IMR-90 (cell line): ENCODE data around the gene CHI3L1. TPM values are rescaled to one million over a fixed set of nuclear protein-coding genes. Genes with fewer than 3 reads are reported as not detected.
A peak's percentile ranks its signal among the peaks of the same experiment; 100 is the strongest.

ENCODE experiments used
- ATAC-seq: fragments of 200-7000 bp; cut with Tn5 transposase; 2 replicates; pipeline ENCODE4 v1.9.1; 2020; ENCODE audit warnings: low read depth, mild to moderate bottlenecking, moderate library complexity
- BruUV-seq: library from RNA; stranded (reverse); fragments of 400-500 nt; replicated peaks from 2 replicates; lab custom pipeline; 2021; lab: Mats Ljungman, UMichigan
- CTCF ChIA-PET: fragments of 300-600 bp; formaldehyde crosslinking; extraction: SDS; loops from one replicate; lab custom pipeline; 2021; ENCODE audit warnings: antibody characterized with exemption; lab: Yijun Ruan, JAX
- POLR2A ChIA-PET: fragments of 300-600 bp; sonication (Branson Sonifier 250); formaldehyde crosslinking; loops from one replicate; lab custom pipeline; 2022; ENCODE audit warnings: antibody characterized with exemption; ENCODE audit not compliant: unreplicated experiment; lab: Charles Lee
- DNase-seq: peaks from one replicate; pipeline ENCODE4 v3.0.0; 2013
- H2AFZ ChIP-seq: replicated peaks from 2 replicates; pipeline ENCODE3; 2013; ENCODE audit warnings: low read length, mild to moderate bottlenecking; ENCODE audit not compliant: poor library complexity
- H2AK5ac ChIP-seq: 2 replicates; pipeline ENCODE4 v1.6.1; 2013; ENCODE audit warnings: low read depth, low read length, inconsistent platforms
- H2AK9ac ChIP-seq: replicated peaks from 2 replicates; pipeline ENCODE3; 2013; ENCODE audit warnings: mild to moderate bottlenecking, low read depth, low read length, moderate library complexity; ENCODE audit not compliant: poor library complexity
- H2BK120ac ChIP-seq: 2 replicates; pipeline ENCODE4 v1.6.1; 2013; ENCODE audit warnings: low read depth, low read length, inconsistent platforms
- H2BK15ac ChIP-seq: 3 replicates; pipeline ENCODE4 v1.6.1; 2013; ENCODE audit warnings: low read depth, low read length, inconsistent platforms
- H2BK20ac ChIP-seq: 2 replicates; pipeline ENCODE4 v1.6.1; 2013; ENCODE audit warnings: low read depth, mild to moderate bottlenecking, inconsistent platforms, low read length, moderate library complexity
- H2BK5ac ChIP-seq: 2 replicates; pipeline ENCODE4 v1.6.1; 2013; ENCODE audit warnings: mild to moderate bottlenecking, low read depth, low read length, inconsistent platforms; ENCODE audit not compliant: poor library complexity, severe bottlenecking
- H3K14ac ChIP-seq: replicated peaks from 2 replicates; pipeline ENCODE4 v1.6.1; 2013; ENCODE audit warnings: low read depth, low read length, inconsistent platforms
- H3K18ac ChIP-seq: 2 replicates; pipeline ENCODE4 v1.6.1; 2013; ENCODE audit warnings: low read depth, low read length, control low read depth
- H3K23ac ChIP-seq: 2 replicates; pipeline ENCODE4 v1.6.1; 2013; ENCODE audit warnings: low read depth, low read length, inconsistent platforms
- H3K27ac ChIP-seq: 2 replicates; pipeline ENCODE4 v1.5.1; 2013; ENCODE audit warnings: mild to moderate bottlenecking, control low read depth, low read length; ENCODE audit not compliant: insufficient read depth
- H3K27me3 ChIP-seq: 2 replicates; pipeline ENCODE4 v1.6.1; 2013; ENCODE audit warnings: low read length; ENCODE audit not compliant: control insufficient read depth, insufficient read depth
- H3K36me3 ChIP-seq: 2 replicates; pipeline ENCODE4 v1.6.1; 2013; ENCODE audit warnings: low read length, mixed read lengths; ENCODE audit not compliant: control insufficient read depth, insufficient read depth
- H3K4ac ChIP-seq: 2 replicates; pipeline ENCODE4 v1.6.1; 2013; ENCODE audit warnings: low read depth, low read length, inconsistent platforms
- H3K4me1 ChIP-seq: 2 replicates; pipeline ENCODE4 v1.6.1; 2013; ENCODE audit warnings: low read length, mixed read lengths; ENCODE audit not compliant: control insufficient read depth, insufficient read depth
- H3K4me2 ChIP-seq: 2 replicates; pipeline ENCODE4 v1.6.1; 2013; ENCODE audit warnings: low read depth, mild to moderate bottlenecking, control low read depth, low read length, moderate library complexity
- H3K4me3 ChIP-seq: 2 replicates; pipeline ENCODE4 v1.5.1; 2013; ENCODE audit warnings: low read depth, mild to moderate bottlenecking, control low read depth, low read length, moderate library complexity; ENCODE audit not compliant: insufficient read depth
- H3K56ac ChIP-seq: 2 replicates; pipeline ENCODE4 v1.6.1; 2013; ENCODE audit warnings: low read length, inconsistent platforms; ENCODE audit not compliant: insufficient read depth; ENCODE audit errors: extremely low read depth
- H3K79me1 ChIP-seq, 2 experiments: 2 replicates each; pipeline ENCODE4 v1.6.1; 2013; ENCODE audit warnings: low read length in 2 of 2, inconsistent platforms in 1 of 2, low read depth in 1 of 2
- H3K9ac ChIP-seq: 2 replicates; pipeline ENCODE4 v1.6.1; 2013; ENCODE audit warnings: low read depth, low read length, control low read depth
- H3K9me1 ChIP-seq: 2 replicates; pipeline ENCODE4 v1.6.1; 2013; ENCODE audit warnings: low read length, inconsistent platforms; ENCODE audit not compliant: insufficient read depth
- H3K9me3 ChIP-seq: 2 replicates; pipeline ENCODE4 v1.6.1; 2013; ENCODE audit warnings: low read length; ENCODE audit not compliant: control insufficient read depth, insufficient read depth
- H4K20me1 ChIP-seq: 2 replicates; pipeline ENCODE4 v1.6.1; 2013; ENCODE audit warnings: low read length, inconsistent platforms; ENCODE audit not compliant: insufficient read depth
- H4K5ac ChIP-seq: 2 replicates; pipeline ENCODE4 v1.6.1; 2013; ENCODE audit warnings: mild to moderate bottlenecking, low read depth, low read length, control low read depth
- H4K8ac ChIP-seq, 2 experiments: 2 replicates each; pipeline ENCODE4 v1.6.1; 2013; ENCODE audit warnings: low read depth in 2 of 2, low read length in 2 of 2, control low read depth in 1 of 2, inconsistent platforms in 1 of 2
- H4K91ac ChIP-seq: 2 replicates; pipeline ENCODE4 v1.6.1; 2013; ENCODE audit warnings: low read depth, low read length, inconsistent platforms; ENCODE audit not compliant: insufficient read depth
- NFE2L2 ChIP-seq: fragments of 150-350 bp; IDR thresholded peaks from 2 replicates; pipeline ENCODE4 v1.6.1; 2016; ENCODE audit warnings: low read depth, mild to moderate bottlenecking, low read length
- RFX5 ChIP-seq: IDR thresholded peaks from 2 replicates; pipeline ENCODE4 v1.8.0; 2012; ENCODE audit warnings: low read depth, mild to moderate bottlenecking, low read length, moderate library complexity
- WGBS, 2 experiments: methylation state at CpG; one replicate each; pipeline versions ENCODE4 v1.1.5 to v1.1.7; 2013; ENCODE audit warnings: missing lambda C conversion rate in 2 of 2; ENCODE audit not compliant: insufficient read length in 1 of 2; ENCODE audit errors: extremely low coverage in 2 of 2; 5-methylcytosine and 5-hydroxymethylcytosine counted together
- dilution Hi-C: fragments of 300-500 bp; cut with HindIII; formaldehyde crosslinking; loops from one replicate; pipeline ENCODE4 v1.14.3; 2018; ENCODE audit warnings: low sequenced_read_pairs; ENCODE audit not compliant: unreplicated experiment
- in situ Hi-C: fragments of 300-500 bp; cut with MboI; formaldehyde crosslinking; loops from 3 replicates; pipeline ENCODE4 v1.14.3; 2019; ENCODE audit warnings: low sequenced_read_pairs, inconsistent platforms, mixed read lengths
- intact Hi-C: fragments of 100-400 bp; cut with micrococcal nuclease; formaldehyde crosslinking; loops from 2 replicates; pipeline ENCODE4 v1.10.0; 2022
- polyA plus RNA-seq, 3 experiments: library from polyadenylated mRNA; depleted of rRNA; stranded (reverse); fragments of >200 nt; gene quantifications; 2 replicates each; pipeline ENCODE4 v1.2.3, GENCODE V29; 2012; ENCODE audit warnings: low replicate concordance in 1 of 3
- total RNA-seq: library from RNA; depleted of rRNA; stranded (reverse); fragments of >200 nt; gene quantifications from 2 replicates; pipeline ENCODE4 v1.2.3, GENCODE V29; 2012

The CHI3L1 gene
- total and polyA plus RNA-seq, 2 of the 4 experiments (the other 2 are of a cell fraction), result 0.17 TPM; not detected in 1

- peak overlapping the region; percentile 56; the same call in 1 of the 2 replicates for H3K23ac ChIP-seq
- peak overlapping the region; percentile 82 for H2BK5ac ChIP-seq
- peak overlapping the region; percentile 86 for H3K27ac ChIP-seq
- H3K18ac ChIP-seq, result peak overlapping the region; percentile 76
- H2BK20ac ChIP-seq, result peak overlapping the region; percentile 54
- intact Hi-C loops (no loop called here), dilution Hi-C loops (no loop called here), in situ Hi-C loops (no loop called here)
- BruUV-seq, result no TSS peak
- no peak overlapping the region for H3K4me3 ChIP-seq
- ChIA-PET CTCF (interaction anchor here (1.0 kb wide), 1 partner anchor 20 kb away, joined by 4 read pairs; no protein-coding TSS in a partner anchor), POLR2A (no interaction called here)
- H3K27me3 ChIP-seq, result no peaks in the 10 kb centered on the region
- peak overlapping the region; percentile 4 for H2AFZ ChIP-seq
- no peak overlapping the region for H2AK9ac ChIP-seq
- peak overlapping the region; percentile 56 for H3K14ac ChIP-seq
- peak overlapping the region; percentile 70 to 79 for H4K8ac ChIP-seq
- H2AK5ac ChIP-seq, result peak overlapping the region; percentile 93
- H2BK15ac ChIP-seq, result peak overlapping the region; percentile 91; the same call in 2 of the 3 replicates
- H3K4me2 ChIP-seq, result no peak overlapping the region
- H4K91ac ChIP-seq, result peak overlapping the region; percentile 87
- peak overlapping the region; percentile 86 for H2BK120ac ChIP-seq
- peak overlapping the region; percentile 70 for H3K4ac ChIP-seq
- WGBS, 2 experiments, result 100% methylated on average over 1 of the region's 3 CpGs; no CpG with 5 or more reads in 1 of the 2 experiments
- H3K79me1 ChIP-seq, result no peaks in the 10 kb centered on the region
- TF ChIP-seq NFE2L2, result 0 out of 2 replicates have a peak, but pooled peaks have one; percentile 43
- TF ChIP-seq RFX5, result no peak
- H3K9ac ChIP-seq, result no peak overlapping the region
- H3K56ac ChIP-seq, result peak overlapping the region; percentile 2; the same call in 1 of the 2 replicates
- H3K36me3 ChIP-seq, result no peaks in the 10 kb centered on the region
- ATAC-seq, result no peak
- H4K20me1 ChIP-seq, result no peaks in the 10 kb centered on the region
- peaks cover 17% of the 10 kb centered on the region for H3K9me1 ChIP-seq
- H4K5ac ChIP-seq, result peak overlapping the region; percentile 61
- no peaks in the 10 kb centered on the region for H3K9me3 ChIP-seq
- H3K4me1 ChIP-seq, result peaks cover 40% of the 10 kb centered on the region
- DNase-seq, result peak; percentile 7
These were observed 9.9 kb upstream of the CHI3L1 start for GRCh38 chr1:203196371-203196770.
